Esophagus squamous epithelium (tissue), 4 donors: ENCODE results near the gene LTBP2.

Source experiments
- CTCF ChIP-seq, 6 experiments: fragments of 450-650 bp in 4 of 6; fragments of 200-600 bp in 2 of 6; sonication (generic) in 2 of 6; IDR thresholded peaks; one replicate each; pipeline ENCODE4 v1.5.1; 2016 to 2019; ENCODE audit warnings: antibody characterized with exemption in 6 of 6, mild to moderate bottlenecking in 4 of 6, moderate library complexity in 4 of 6
- POLR2A ChIP-seq, 4 donors: fragments of 450-650 bp; IDR thresholded peaks; one replicate each; pipeline ENCODE4 v1.6.1; 2017; ENCODE audit warnings: antibody characterized with exemption in 4 of 4, mild to moderate bottlenecking in 4 of 4, moderate library complexity in 3 of 4

GRCh38 chr14:74638066-74638465 is 26.0 kb upstream of the LTBP2 start:
- TF ChIP-seq CTCF (IDR thresholded peaks at IDR 0.05) (no peak), POLR2A (IDR thresholded peaks at IDR 0.05) (no peak)
